ENCODE data around the gene C1orf87.

Gene C1orf87

GRCh38 chr1:59949648-59950047 is 123.9 kb downstream of the C1orf87 start:
- no peaks in the 10 kb centered on the region for H3K9me3 ChIP-seq (ENCODE audit: insufficient read depth, low read length)
- no peaks in the 10 kb centered on the region for H3K36me3 ChIP-seq (ENCODE audit: insufficient read depth, insufficient read length, low read length)
- no peak overlapping the region for H3K9ac ChIP-seq (ENCODE audit: insufficient read length, low read depth)
- H3K27me3 ChIP-seq (ENCODE audit: insufficient read depth, insufficient read length) = no peaks in the 10 kb centered on the region
- no peaks in the 10 kb centered on the region for H3K4me1 ChIP-seq (ENCODE audit: insufficient read depth, insufficient read length)
- H3K4me3 ChIP-seq (ENCODE audit: insufficient read length, low read depth) = no peak overlapping the region
- TF ChIP-seq YY1 (IDR thresholded peaks at IDR 0.05; ENCODE audit: insufficient read depth, insufficient read length) = no peak
- no peak for TF ChIP-seq SUZ12 (IDR thresholded peaks at IDR 0.05; ENCODE audit: extremely low read depth, insufficient read depth, insufficient read length)
- TF ChIP-seq ZNF274 (IDR thresholded peaks at IDR 0.05; ENCODE audit: low read depth, low read length) = no peak
- DNase-seq (ENCODE audit: low read depth, low spot score) = no peak

GRCh38 chr1:59948990-59949389 is 124.6 kb downstream of the C1orf87 start:
- Histone ChIP-seq H3K27me3 (ENCODE audit: insufficient read depth, insufficient read length) (no peaks in the 10 kb centered on the region), H3K36me3 (ENCODE audit: insufficient read depth, insufficient read length, low read length) (no peaks in the 10 kb centered on the region), H3K9ac (ENCODE audit: insufficient read length, low read depth) (no peak overlapping the region), H3K4me3 (ENCODE audit: insufficient read length, low read depth) (no peak overlapping the region), H3K9me3 (ENCODE audit: insufficient read depth, low read length) (no peaks in the 10 kb centered on the region), H3K4me1 (ENCODE audit: insufficient read depth, insufficient read length) (no peaks in the 10 kb centered on the region)
- TF ChIP-seq ZNF274 (IDR thresholded peaks at IDR 0.05; ENCODE audit: low read depth, low read length) = no peak
- no peak for TF ChIP-seq SUZ12 (IDR thresholded peaks at IDR 0.05; ENCODE audit: extremely low read depth, insufficient read depth, insufficient read length)
- TF ChIP-seq YY1 (IDR thresholded peaks at IDR 0.05; ENCODE audit: insufficient read depth, insufficient read length) = no peak
- DNase-seq (ENCODE audit: low read depth, low spot score) = no peak

DNA sequence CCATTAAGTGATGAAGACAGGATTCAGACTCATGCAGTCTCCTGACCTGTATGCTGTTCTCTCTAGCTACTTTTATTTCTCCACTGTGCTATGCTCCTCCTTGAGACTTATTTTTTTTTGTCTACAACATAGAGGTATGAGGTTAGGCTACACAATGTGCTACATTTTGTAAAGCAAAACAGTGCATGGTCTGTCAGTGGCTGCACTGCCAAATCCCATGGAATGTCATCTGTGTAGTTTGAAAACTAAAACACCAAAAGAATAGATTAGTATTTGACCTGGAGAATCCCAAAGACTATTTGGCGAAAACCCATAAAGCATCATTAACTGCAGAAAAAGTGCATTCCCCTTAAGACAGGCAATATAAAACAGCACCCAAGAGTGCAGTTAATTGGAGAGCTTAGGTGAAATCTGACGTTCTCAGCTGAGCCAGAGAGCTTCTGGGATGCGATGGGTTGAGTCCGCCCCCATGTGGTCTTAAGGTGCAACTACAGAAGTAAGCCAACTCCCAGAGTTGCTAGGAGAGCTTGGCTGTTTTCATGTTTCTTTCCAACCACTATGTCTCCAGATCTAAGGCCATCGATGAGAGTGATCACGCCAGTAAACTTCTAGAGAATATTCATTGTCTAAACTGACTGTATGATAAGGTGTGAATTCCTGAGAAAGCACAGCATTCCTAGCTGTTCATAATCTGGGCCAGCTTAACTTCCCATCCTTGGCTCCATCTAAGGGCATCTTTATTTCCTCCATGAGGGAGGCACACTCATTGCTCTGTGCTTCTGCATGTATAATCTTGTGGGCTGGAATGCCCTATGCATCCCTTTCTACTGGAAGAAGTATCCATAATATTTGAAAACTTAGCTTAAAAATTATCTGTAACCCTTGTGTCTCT is 126.3 kb downstream of the C1orf87 start:
- DNase-seq (ENCODE audit: low read depth, low spot score) = peak; percentile 73
- no peaks in the 10 kb centered on the region for H3K27me3 ChIP-seq (ENCODE audit: insufficient read depth, insufficient read length)
- H3K4me3 ChIP-seq (ENCODE audit: insufficient read length, low read depth) = no peak overlapping the region
- no peak overlapping the region for H3K9ac ChIP-seq (ENCODE audit: insufficient read length, low read depth)
- H3K9me3 ChIP-seq (ENCODE audit: insufficient read depth, low read length) = no peaks in the 10 kb centered on the region
- no peaks in the 10 kb centered on the region for H3K4me1 ChIP-seq (ENCODE audit: insufficient read depth, insufficient read length)
- H3K36me3 ChIP-seq (ENCODE audit: insufficient read depth, insufficient read length, low read length) = no peaks in the 10 kb centered on the region
- TF ChIP-seq ZNF274 (IDR thresholded peaks at IDR 0.05; ENCODE audit: low read depth, low read length) (no peak), YY1 (IDR thresholded peaks at IDR 0.05; ENCODE audit: insufficient read depth, insufficient read length) (no peak), SUZ12 (IDR thresholded peaks at IDR 0.05; ENCODE audit: extremely low read depth, insufficient read depth, insufficient read length) (no peak)

- DNase-seq (ENCODE audit: low read depth, low spot score) = no peak
- TF ChIP-seq YY1 (IDR thresholded peaks at IDR 0.05; ENCODE audit: insufficient read depth, insufficient read length) (no peak), SUZ12 (IDR thresholded peaks at IDR 0.05; ENCODE audit: extremely low read depth, insufficient read depth, insufficient read length) (no peak), ZNF274 (IDR thresholded peaks at IDR 0.05; ENCODE audit: low read depth, low read length) (no peak)
- no peak overlapping the region for H3K4me3 ChIP-seq (ENCODE audit: insufficient read length, low read depth)
Observed at GRCh38 chr1:59945790-59946189, 127.8 kb downstream of the C1orf87 start.

More at GRCh38 chr1:59945790-59946189, 127.8 kb downstream of the C1orf87 start:
- Histone ChIP-seq H3K9me3 (ENCODE audit: insufficient read depth, low read length) (no peaks in the 10 kb centered on the region), H3K4me1 (ENCODE audit: insufficient read depth, insufficient read length) (no peaks in the 10 kb centered on the region), H3K36me3 (ENCODE audit: insufficient read depth, insufficient read length, low read length) (no peaks in the 10 kb centered on the region), H3K9ac (ENCODE audit: insufficient read length, low read depth) (no peak overlapping the region), H3K27me3 (ENCODE audit: insufficient read depth, insufficient read length) (no peaks in the 10 kb centered on the region)
